ENCODE data around the gene PTPN20. TPM values are rescaled to one million over a fixed set of nuclear protein-coding genes. Genes with fewer than 3 reads are reported as not detected.

The PTPN20 gene
- total RNA-seq, 2 experiments from 2014 or later: not detected

DNA sequence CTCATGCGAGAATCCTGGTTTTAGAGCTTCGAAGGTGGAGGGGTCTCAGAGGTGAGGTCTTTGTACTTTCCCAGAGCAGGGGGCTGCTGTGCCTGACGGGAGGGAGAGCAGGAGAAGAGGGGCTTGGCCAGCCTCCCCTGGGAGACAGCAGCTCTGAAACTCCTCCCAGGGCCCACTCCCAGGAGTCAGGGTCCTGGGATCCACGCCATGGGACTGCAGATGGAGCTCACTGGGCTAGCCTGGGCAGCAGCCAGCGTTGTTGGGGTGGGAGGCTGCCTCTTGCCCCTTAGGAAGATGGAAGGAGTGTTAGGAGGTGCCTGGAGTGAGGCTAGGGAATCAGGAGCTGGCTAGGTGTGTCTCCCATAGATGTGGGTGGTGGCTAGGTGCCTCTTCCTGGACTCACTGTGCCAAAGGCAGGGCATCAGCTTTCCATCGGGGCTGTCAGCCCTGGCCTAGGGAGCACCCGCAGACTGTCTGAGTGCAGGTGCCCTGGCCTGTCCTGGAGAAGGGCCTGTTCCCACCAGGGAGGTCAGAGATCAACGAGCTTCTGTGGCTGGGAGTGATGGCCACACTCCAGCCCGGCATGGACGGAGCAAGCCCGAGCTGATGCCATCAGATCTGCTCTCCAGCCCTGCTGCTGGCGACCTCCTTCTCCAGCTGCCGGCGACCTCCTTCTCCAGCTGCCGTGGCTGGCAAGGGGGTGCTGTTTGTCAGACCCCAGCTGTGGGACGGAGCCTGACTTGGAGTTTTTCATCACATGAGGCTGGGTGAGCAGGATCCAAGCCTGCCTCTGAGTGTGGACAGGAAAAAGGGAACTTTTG is 111.3 kb downstream of the PTPN20 start:
- H3K4me3 ChIP-seq (ENCODE audit: low read depth, low read length, poor library complexity, severe bottlenecking): no peak overlapping the region
- CTCF ChIA-PET (ENCODE audit: unreplicated experiment): no interaction called here
- BruUV-seq (replicated peaks): no TSS peak

DNA sequence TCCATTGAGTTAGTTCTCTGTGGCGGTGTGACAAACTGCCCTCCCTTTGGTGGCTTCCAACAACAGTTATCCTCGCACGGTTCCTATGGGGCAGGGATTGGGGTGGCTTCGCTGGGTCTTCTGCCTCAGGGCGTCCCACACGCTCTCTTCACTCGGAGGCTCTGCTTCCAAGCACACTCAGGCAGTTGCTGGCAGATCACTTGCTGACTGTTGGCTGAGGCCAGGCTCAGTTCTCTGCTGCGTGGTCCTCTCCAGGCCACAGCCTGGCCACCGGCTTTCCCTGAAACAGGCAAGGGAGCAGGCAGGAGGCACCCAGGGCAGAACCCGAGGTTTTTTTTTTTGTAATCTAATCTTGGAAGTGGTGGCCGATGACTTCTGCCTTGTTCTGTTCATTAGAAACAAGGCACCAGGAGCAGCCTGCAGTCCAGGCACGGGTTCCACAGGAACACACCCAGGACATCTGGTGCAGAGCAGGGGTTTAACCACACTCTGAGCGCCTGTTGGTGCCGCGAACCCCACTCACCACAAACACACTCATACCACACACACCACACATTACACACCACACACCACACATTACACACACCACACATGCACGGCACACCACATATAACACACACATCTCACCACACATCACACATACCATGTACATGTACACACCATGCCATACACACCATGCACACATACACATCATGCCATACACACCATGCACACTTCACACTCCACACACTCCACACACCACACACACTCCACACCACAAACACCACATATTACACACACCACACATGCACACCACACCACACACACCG is 112.2 kb downstream of the PTPN20 start:
- CTCF ChIA-PET (ENCODE audit: unreplicated experiment): no interaction called here
- H3K4me1 ChIP-seq (ENCODE audit: insufficient read depth, low read length, poor library complexity, severe bottlenecking): no peaks in the 10 kb centered on the region
- H3K79me2 ChIP-seq (ENCODE audit: insufficient read depth, low read depth, low read length): no peaks in the 10 kb centered on the region
- POLR2A ChIA-PET: no interaction called here
- H4K20me1 ChIP-seq (ENCODE audit: insufficient read depth, low read length): no peaks in the 10 kb centered on the region
- no peak overlapping the region for H3K4me2 ChIP-seq (ENCODE audit: low read length)
- H3K9me2 ChIP-seq (ENCODE audit: insufficient read depth, low read length): no peaks in the 10 kb centered on the region
- no peak for DNase-seq (ENCODE audit: low spot score)
- no peaks in the 10 kb centered on the region for H3K36me3 ChIP-seq (ENCODE audit: insufficient read depth, low read length)
- intact Hi-C loops (cut with micrococcal nuclease; ENCODE audit: unreplicated experiment): loop anchor here (1.0 kb wide), 2 partner anchors 289 to 317 kb away; no protein-coding TSS in a partner anchor
- H3K9me3 ChIP-seq (ENCODE audit: low read length): no peaks in the 10 kb centered on the region
- no peak for TF ChIP-seq EZH2phosphoT487 (IDR thresholded peaks at IDR 0.05; ENCODE audit: borderline replicate concordance, low read depth, low read length)
- no peak overlapping the region for H3K4me3 ChIP-seq (ENCODE audit: low read depth, low read length, poor library complexity, severe bottlenecking)
- BruUV-seq (replicated peaks): no TSS peak
- H2AFZ ChIP-seq (ENCODE audit: low read length): no peak overlapping the region
- H3K27ac ChIP-seq (ENCODE audit: low read depth, low read length, poor library complexity, severe bottlenecking): no peak overlapping the region

More for the DNA sequence above, 111.3 kb downstream of the PTPN20 start:
- H3K79me2 ChIP-seq (ENCODE audit: insufficient read depth, low read depth, low read length): no peaks in the 10 kb centered on the region
- no peaks in the 10 kb centered on the region for H3K9me2 ChIP-seq (ENCODE audit: insufficient read depth, low read length)
- H3K36me3 ChIP-seq (ENCODE audit: insufficient read depth, low read length): no peaks in the 10 kb centered on the region
- no peaks in the 10 kb centered on the region for H4K20me1 ChIP-seq (ENCODE audit: insufficient read depth, low read length)
- no peak for DNase-seq (ENCODE audit: low spot score)
- no peak overlapping the region for H2AFZ ChIP-seq (ENCODE audit: low read length)
- no peak overlapping the region for H3K27ac ChIP-seq (ENCODE audit: low read depth, low read length, poor library complexity, severe bottlenecking)
- H3K9me3 ChIP-seq (ENCODE audit: low read length): no peaks in the 10 kb centered on the region
- TF ChIP-seq, protein P1, sequence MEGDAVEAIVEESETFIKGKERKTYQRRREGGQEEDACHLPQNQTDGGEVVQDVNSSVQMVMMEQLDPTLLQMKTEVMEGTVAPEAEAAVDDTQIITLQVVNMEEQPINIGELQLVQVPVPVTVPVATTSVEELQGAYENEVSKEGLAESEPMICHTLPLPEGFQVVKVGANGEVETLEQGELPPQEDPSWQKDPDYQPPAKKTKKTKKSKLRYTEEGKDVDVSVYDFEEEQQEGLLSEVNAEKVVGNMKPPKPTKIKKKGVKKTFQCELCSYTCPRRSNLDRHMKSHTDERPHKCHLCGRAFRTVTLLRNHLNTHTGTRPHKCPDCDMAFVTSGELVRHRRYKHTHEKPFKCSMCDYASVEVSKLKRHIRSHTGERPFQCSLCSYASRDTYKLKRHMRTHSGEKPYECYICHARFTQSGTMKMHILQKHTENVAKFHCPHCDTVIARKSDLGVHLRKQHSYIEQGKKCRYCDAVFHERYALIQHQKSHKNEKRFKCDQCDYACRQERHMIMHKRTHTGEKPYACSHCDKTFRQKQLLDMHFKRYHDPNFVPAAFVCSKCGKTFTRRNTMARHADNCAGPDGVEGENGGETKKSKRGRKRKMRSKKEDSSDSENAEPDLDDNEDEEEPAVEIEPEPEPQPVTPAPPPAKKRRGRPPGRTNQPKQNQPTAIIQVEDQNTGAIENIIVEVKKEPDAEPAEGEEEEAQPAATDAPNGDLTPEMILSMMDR (conservative IDR thresholded peaks at IDR 0.05; ENCODE audit: low read length): no peak
- TF ChIP-seq EZH2phosphoT487 (IDR thresholded peaks at IDR 0.05; ENCODE audit: borderline replicate concordance, low read depth, low read length): no peak
- intact Hi-C loops (cut with micrococcal nuclease; ENCODE audit: unreplicated experiment): no loop called here
- POLR2A ChIA-PET: no interaction called here
- no peaks in the 10 kb centered on the region for H3K4me1 ChIP-seq (ENCODE audit: insufficient read depth, low read length, poor library complexity, severe bottlenecking)
- H3K4me2 ChIP-seq (ENCODE audit: low read length): no peak overlapping the region

DNA sequence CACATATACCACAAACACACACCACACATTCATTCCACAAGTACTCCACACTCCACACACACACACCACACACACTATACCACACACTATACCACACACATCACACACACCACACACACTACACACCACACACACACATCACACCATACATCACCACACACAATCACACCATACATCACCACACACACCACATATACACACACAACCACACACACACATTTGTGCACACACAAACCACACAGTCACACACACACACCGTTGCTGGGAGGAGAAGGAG is 112.8 kb downstream of the PTPN20 start:
- Histone ChIP-seq H3K4me3 (ENCODE audit: low read depth, low read length, poor library complexity, severe bottlenecking) (no peak overlapping the region), H3K4me2 (ENCODE audit: low read length) (no peak overlapping the region), H3K9me2 (ENCODE audit: insufficient read depth, low read length) (no peaks in the 10 kb centered on the region), H3K36me3 (ENCODE audit: insufficient read depth, low read length) (no peaks in the 10 kb centered on the region), H4K20me1 (ENCODE audit: insufficient read depth, low read length) (no peaks in the 10 kb centered on the region), H3K27ac (ENCODE audit: low read depth, low read length, poor library complexity, severe bottlenecking) (no peak overlapping the region), H3K79me2 (ENCODE audit: insufficient read depth, low read depth, low read length) (no peaks in the 10 kb centered on the region), H3K9me3 (ENCODE audit: low read length) (no peaks in the 10 kb centered on the region), H3K4me1 (ENCODE audit: insufficient read depth, low read length, poor library complexity, severe bottlenecking) (no peaks in the 10 kb centered on the region), H2AFZ (ENCODE audit: low read length) (no peak overlapping the region)
- CTCF ChIA-PET (ENCODE audit: unreplicated experiment): interaction anchor here (1.7 kb wide), 1 partner anchor 289 kb away, joined by 10 read pairs; no protein-coding TSS in a partner anchor
- intact Hi-C loops (cut with micrococcal nuclease; ENCODE audit: unreplicated experiment): loop anchor here (1.0 kb wide), 2 partner anchors 288 to 316 kb away; no protein-coding TSS in a partner anchor
- BruUV-seq (replicated peaks): no TSS peak
- no peak for TF ChIP-seq EZH2phosphoT487 (IDR thresholded peaks at IDR 0.05; ENCODE audit: borderline replicate concordance, low read depth, low read length)
- TF ChIP-seq, protein P1 (conservative IDR thresholded peaks at IDR 0.05; ENCODE audit: low read length): no peak
- POLR2A ChIA-PET: no interaction called here
- no peak for DNase-seq (ENCODE audit: low spot score)

All from OCI-LY7 (cell line).